ENCODE results near the gene BTG1.
"Not testable (repeated sequence)": the region's sequence is repeated elsewhere in the genome, so short reads cannot be mapped to it uniquely, and the experiment has no call there.

BTG1 gene

GRCh38 chr12:92147491-92147890, 1.8 kb upstream of the BTG1 start:
- DNase-seq = no peak

GRCh38 chr12:92146497-92147224, 1.0 kb upstream of the BTG1 start:
- DNase-seq = no peak

GRCh38 chr12:92145481-92145730, 240 bp downstream of the BTG1 start:
- DNase-seq = peak; percentile 65

- peak; percentile 68 for DNase-seq
These were observed 790 bp downstream of the BTG1 start for GRCh38 chr12:92144631-92145480.

- peak; percentile 75 for DNase-seq
These were observed 1.7 kb downstream of the BTG1 start for GRCh38 chr12:92143686-92144630.

- no peak for DNase-seq
These were observed 2.4 kb downstream of the BTG1 start for GRCh38 chr12:92143258-92143657.

- DNase-seq = no peak
These were observed 3.3 kb downstream of the BTG1 start for GRCh38 chr12:92142251-92142926.

- DNase-seq = no peak
These were observed 4.0 kb downstream of the BTG1 start for GRCh38 chr12:92141591-92142121.

- DNase-seq = no peak
These were observed 4.6 kb downstream of the BTG1 start for GRCh38 chr12:92140896-92141536.

GRCh38 chr12:92140156-92140555, 5.5 kb downstream of the BTG1 start:
- no peak for DNase-seq

- DNase-seq = no peak
These were observed 6.0 kb downstream of the BTG1 start for GRCh38 chr12:92139634-92140150.

- no peak for DNase-seq
These were observed 7.0 kb downstream of the BTG1 start for GRCh38 chr12:92138626-92139025.

- DNase-seq = no peak
These were observed 7.5 kb downstream of the BTG1 start for GRCh38 chr12:92138144-92138543.

GRCh38 chr12:92136965-92137721, 8.5 kb downstream of the BTG1 start:
- DNase-seq = no peak

- DNase-seq = no peak
These were observed 9.5 kb downstream of the BTG1 start for GRCh38 chr12:92136026-92136730.

GRCh38 chr12:92135541-92135940, 10.1 kb downstream of the BTG1 start:
- not testable (repeated sequence) for DNase-seq

- no peak for DNase-seq
These were observed 10.9 kb downstream of the BTG1 start for GRCh38 chr12:92134638-92135274.

- peak; percentile 18 for DNase-seq
These were observed 11.6 kb downstream of the BTG1 start for GRCh38 chr12:92133795-92134637.

GRCh38 chr12:92133171-92133570, 12.5 kb downstream of the BTG1 start:
- DNase-seq = no peak

Data from stimulated activated CD4-positive, alpha-beta T cell treated with anti-CD3 and anti-CD28 coated beads, Interleukin-15, amount 100 ng/mL, for 24 hours (primary cell).